GM12874 (cell line): ENCODE results near the gene CPA2.

Experiments used
- TF ChIP-seq, protein P1 (sequence below): IDR thresholded peaks from 2 replicates; pipeline ENCODE4 v1.5.1; 2011; ENCODE audit warnings: low read depth, mild to moderate bottlenecking, control low read depth, low read length, moderate library complexity; ENCODE audit not compliant: insufficient read depth

Gene CPA2

GRCh38 chr7:130319541-130319940, 52.9 kb downstream of the CPA2 start:
- TF ChIP-seq, protein P1, sequence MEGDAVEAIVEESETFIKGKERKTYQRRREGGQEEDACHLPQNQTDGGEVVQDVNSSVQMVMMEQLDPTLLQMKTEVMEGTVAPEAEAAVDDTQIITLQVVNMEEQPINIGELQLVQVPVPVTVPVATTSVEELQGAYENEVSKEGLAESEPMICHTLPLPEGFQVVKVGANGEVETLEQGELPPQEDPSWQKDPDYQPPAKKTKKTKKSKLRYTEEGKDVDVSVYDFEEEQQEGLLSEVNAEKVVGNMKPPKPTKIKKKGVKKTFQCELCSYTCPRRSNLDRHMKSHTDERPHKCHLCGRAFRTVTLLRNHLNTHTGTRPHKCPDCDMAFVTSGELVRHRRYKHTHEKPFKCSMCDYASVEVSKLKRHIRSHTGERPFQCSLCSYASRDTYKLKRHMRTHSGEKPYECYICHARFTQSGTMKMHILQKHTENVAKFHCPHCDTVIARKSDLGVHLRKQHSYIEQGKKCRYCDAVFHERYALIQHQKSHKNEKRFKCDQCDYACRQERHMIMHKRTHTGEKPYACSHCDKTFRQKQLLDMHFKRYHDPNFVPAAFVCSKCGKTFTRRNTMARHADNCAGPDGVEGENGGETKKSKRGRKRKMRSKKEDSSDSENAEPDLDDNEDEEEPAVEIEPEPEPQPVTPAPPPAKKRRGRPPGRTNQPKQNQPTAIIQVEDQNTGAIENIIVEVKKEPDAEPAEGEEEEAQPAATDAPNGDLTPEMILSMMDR, result no peak

DNA sequence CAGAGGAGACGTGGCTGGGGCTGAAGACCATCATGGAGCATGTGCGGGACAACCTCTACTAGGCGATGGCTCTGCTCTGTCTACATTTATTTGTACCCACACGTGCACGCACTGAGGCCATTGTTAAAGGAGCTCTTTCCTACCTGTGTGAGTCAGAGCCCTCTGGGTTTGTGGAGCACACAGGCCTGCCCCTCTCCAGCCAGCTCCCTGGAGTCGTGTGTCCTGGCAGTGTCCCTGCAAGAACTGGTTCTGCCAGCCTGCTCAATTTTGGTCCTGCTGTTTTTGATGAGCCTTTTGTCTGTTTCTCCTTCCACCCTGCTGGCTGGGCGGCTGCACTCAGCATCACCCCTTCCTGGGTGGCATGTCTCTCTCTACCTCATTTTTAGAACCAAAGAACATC, 56.0 kb downstream of the CPA2 start:
- TF ChIP-seq, protein P1, result no peak

- TF ChIP-seq, protein P1, result no peak
These were observed 57.8 kb downstream of the CPA2 start for GRCh38 chr7:130324306-130324943.

GRCh38 chr7:130329681-130330080, 63.0 kb downstream of the CPA2 start:
- TF ChIP-seq, protein P1, result no peak

- TF ChIP-seq, protein P1, result no peak
These were observed 65.8 kb downstream of the CPA2 start for GRCh38 chr7:130332259-130333053.

DNA sequence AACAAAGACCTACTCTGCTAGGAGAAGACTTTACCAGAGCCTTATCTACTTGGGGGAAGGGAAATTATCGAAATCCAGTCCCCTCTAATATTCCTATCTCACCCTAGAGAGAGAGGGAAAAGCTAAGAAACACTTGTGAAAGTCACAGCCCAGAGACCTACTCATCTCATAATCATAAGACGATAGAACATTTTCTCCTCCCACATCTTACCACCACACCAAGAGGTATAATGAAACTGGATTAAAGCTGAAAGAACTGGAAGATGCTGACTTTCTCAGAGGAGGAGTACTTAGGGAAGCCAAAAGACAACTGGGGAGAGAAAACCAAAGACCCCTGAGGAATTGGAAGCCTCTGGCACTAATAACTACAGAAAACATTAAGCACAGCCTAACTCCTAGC, 67.2 kb downstream of the CPA2 start:
- TF ChIP-seq, protein P1, result no peak

GRCh38 chr7:130334274-130334673, 67.6 kb downstream of the CPA2 start:
- TF ChIP-seq, protein P1, result no peak
